Testis (tissue), 2 donors: ENCODE measurements around the gene SSMEM1.

Experiments
- POLR2A ChIP-seq: fragments of 450-650 bp; IDR thresholded peaks from one replicate; pipeline ENCODE4 v1.6.1; 2017; ENCODE audit warnings: antibody characterized with exemption, mild to moderate bottlenecking, moderate library complexity
- TF ChIP-seq, protein P1 (sequence below), 3 experiments: fragments of 450-650 bp in 2 of 3; fragments of 200-600 bp in 1 of 3; sonication (generic) in 1 of 3; IDR thresholded peaks; one replicate each; pipeline ENCODE4 v1.5.1; 2016 to 2019; ENCODE audit warnings: antibody characterized with exemption in 3 of 3, mild to moderate bottlenecking in 2 of 3, moderate library complexity in 1 of 3

DNA sequence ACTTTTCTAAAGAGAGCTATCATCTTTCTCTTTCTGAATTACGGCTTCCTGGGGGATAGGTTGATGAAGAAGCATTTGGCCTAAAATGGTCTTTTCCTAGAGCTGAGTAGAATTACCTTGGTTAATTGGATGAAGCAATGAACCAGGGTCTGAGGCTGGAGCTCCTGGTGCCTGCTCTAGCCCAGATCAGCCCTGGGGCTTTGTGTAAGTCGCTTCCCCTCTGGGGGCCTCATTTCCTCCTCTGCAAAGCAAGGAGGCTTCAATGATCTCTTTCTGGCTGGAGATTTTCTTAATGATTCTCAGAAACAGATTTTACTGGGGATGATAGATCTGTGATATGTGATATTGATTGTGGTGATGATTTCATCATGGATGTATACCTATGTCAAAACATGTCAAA is 55.5 kb downstream of the SSMEM1 start:
- TF ChIP-seq POLR2A = no peak
- TF ChIP-seq, protein P1, sequence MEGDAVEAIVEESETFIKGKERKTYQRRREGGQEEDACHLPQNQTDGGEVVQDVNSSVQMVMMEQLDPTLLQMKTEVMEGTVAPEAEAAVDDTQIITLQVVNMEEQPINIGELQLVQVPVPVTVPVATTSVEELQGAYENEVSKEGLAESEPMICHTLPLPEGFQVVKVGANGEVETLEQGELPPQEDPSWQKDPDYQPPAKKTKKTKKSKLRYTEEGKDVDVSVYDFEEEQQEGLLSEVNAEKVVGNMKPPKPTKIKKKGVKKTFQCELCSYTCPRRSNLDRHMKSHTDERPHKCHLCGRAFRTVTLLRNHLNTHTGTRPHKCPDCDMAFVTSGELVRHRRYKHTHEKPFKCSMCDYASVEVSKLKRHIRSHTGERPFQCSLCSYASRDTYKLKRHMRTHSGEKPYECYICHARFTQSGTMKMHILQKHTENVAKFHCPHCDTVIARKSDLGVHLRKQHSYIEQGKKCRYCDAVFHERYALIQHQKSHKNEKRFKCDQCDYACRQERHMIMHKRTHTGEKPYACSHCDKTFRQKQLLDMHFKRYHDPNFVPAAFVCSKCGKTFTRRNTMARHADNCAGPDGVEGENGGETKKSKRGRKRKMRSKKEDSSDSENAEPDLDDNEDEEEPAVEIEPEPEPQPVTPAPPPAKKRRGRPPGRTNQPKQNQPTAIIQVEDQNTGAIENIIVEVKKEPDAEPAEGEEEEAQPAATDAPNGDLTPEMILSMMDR (IDR thresholded peaks at IDR 0.05) = no peak
